IPS-15b (cell line): Measurements from ENCODE around the gene INPP1.

ENCODE experiments used
- H3K27me3 ChIP-seq: one replicate; pipeline ENCODE4 v1.6.1; 2013; ENCODE audit warnings: low read length; ENCODE audit not compliant: control insufficient read depth, insufficient read depth
- H3K36me3 ChIP-seq: one replicate; pipeline ENCODE4 v1.6.1; 2013; ENCODE audit warnings: low read length; ENCODE audit not compliant: control insufficient read depth, insufficient read depth
- H3K4me1 ChIP-seq: one replicate; pipeline ENCODE4 v1.6.1; 2013; ENCODE audit warnings: mild to moderate bottlenecking, low read length; ENCODE audit not compliant: control insufficient read depth, insufficient read depth
- H3K4me3 ChIP-seq: one replicate; pipeline ENCODE4 v1.5.1; 2013; ENCODE audit warnings: low read depth, low read length
- H3K9ac ChIP-seq: one replicate; pipeline ENCODE4 v1.6.1; 2013; ENCODE audit warnings: low read depth, mild to moderate bottlenecking, low read length
- H3K9me3 ChIP-seq: one replicate; pipeline ENCODE4 v1.6.1; 2013; ENCODE audit warnings: mild to moderate bottlenecking, low read length; ENCODE audit not compliant: control insufficient read depth, insufficient read depth

INPP1 gene

GRCh38 chr2:190318931-190319554 is 24.3 kb upstream of the INPP1 start:
- peak overlapping the region; percentile 68 for H3K9ac ChIP-seq
- H3K4me3 ChIP-seq, result peak overlapping the region; percentile 96

GRCh38 chr2:190319555-190320498 is 23.6 kb upstream of the INPP1 start, which contains the start of gene HIBCH:
TSS of gene HIBCH (minus strand) at chr2:190319826. CDS start at chr2:190319750, 76 bp downstream.
- H3K4me1 ChIP-seq, result peaks cover 4% of the 10 kb centered on the region
- no peaks in the 10 kb centered on the region for H3K36me3 ChIP-seq
- no peaks in the 10 kb centered on the region for H3K27me3 ChIP-seq
- H3K9me3 ChIP-seq, result no peaks in the 10 kb centered on the region
- peak within 1 kb of the TSS; percentile 96 for H3K4me3 ChIP-seq
- peak within 1 kb of the TSS; percentile 68 for H3K9ac ChIP-seq

More at GRCh38 chr2:190318931-190319554, 24.3 kb upstream of the INPP1 start:
- Histone ChIP-seq H3K36me3 (no peaks in the 10 kb centered on the region), H3K27me3 (no peaks in the 10 kb centered on the region), H3K4me1 (peaks cover 4% of the 10 kb centered on the region), H3K9me3 (no peaks in the 10 kb centered on the region)

GRCh38 chr2:190320696-190321095 is 22.7 kb upstream of the INPP1 start:
- Histone ChIP-seq H3K9me3 (no peaks in the 10 kb centered on the region), H3K36me3 (no peaks in the 10 kb centered on the region), H3K9ac (no peak overlapping the region), H3K4me3 (no peak overlapping the region), H3K4me1 (peaks cover 4% of the 10 kb centered on the region), H3K27me3 (no peaks in the 10 kb centered on the region)

- H3K4me3 ChIP-seq, result no peak overlapping the region
- no peaks in the 10 kb centered on the region for H3K36me3 ChIP-seq
- peaks cover 3% of the 10 kb centered on the region for H3K4me1 ChIP-seq
- no peaks in the 10 kb centered on the region for H3K27me3 ChIP-seq
- H3K9me3 ChIP-seq, result no peaks in the 10 kb centered on the region
- H3K9ac ChIP-seq, result no peak overlapping the region
Observed at GRCh38 chr2:190323406-190323805, 20.0 kb upstream of the INPP1 start.

- H3K4me1 ChIP-seq, result no peaks in the 10 kb centered on the region
- no peak overlapping the region for H3K9ac ChIP-seq
Observed at GRCh38 chr2:190325588-190325987, 17.8 kb upstream of the INPP1 start.

GRCh38 chr2:190327867-190328572 is 15.4 kb upstream of the INPP1 start:
- Histone ChIP-seq H3K27me3 (no peaks in the 10 kb centered on the region), H3K9me3 (no peaks in the 10 kb centered on the region), H3K9ac (no peak overlapping the region), H3K4me3 (no peak overlapping the region), H3K36me3 (no peaks in the 10 kb centered on the region), H3K4me1 (no peaks in the 10 kb centered on the region)

More at GRCh38 chr2:190325588-190325987, 17.8 kb upstream of the INPP1 start:
- Histone ChIP-seq H3K27me3 (no peaks in the 10 kb centered on the region), H3K9me3 (no peaks in the 10 kb centered on the region), H3K36me3 (no peaks in the 10 kb centered on the region), H3K4me3 (no peak overlapping the region)

GRCh38 chr2:190328573-190329147 is 14.7 kb upstream of the INPP1 start:
- H3K36me3 ChIP-seq, result no peaks in the 10 kb centered on the region
- H3K4me3 ChIP-seq, result no peak overlapping the region
- no peaks in the 10 kb centered on the region for H3K9me3 ChIP-seq
- no peaks in the 10 kb centered on the region for H3K27me3 ChIP-seq
- H3K9ac ChIP-seq, result no peak overlapping the region
- H3K4me1 ChIP-seq, result no peaks in the 10 kb centered on the region

- Histone ChIP-seq H3K9me3 (no peaks in the 10 kb centered on the region), H3K9ac (no peak overlapping the region), H3K36me3 (no peaks in the 10 kb centered on the region), H3K4me1 (no peaks in the 10 kb centered on the region), H3K4me3 (no peak overlapping the region), H3K27me3 (no peaks in the 10 kb centered on the region)
Observed at GRCh38 chr2:190333395-190333794, 10.0 kb upstream of the INPP1 start.

GRCh38 chr2:190333928-190334327 is 9.5 kb upstream of the INPP1 start:
- no peaks in the 10 kb centered on the region for H3K27me3 ChIP-seq
- no peaks in the 10 kb centered on the region for H3K4me1 ChIP-seq
- H3K9ac ChIP-seq, result no peak overlapping the region
- no peak overlapping the region for H3K4me3 ChIP-seq
- no peaks in the 10 kb centered on the region for H3K9me3 ChIP-seq
- H3K36me3 ChIP-seq, result no peaks in the 10 kb centered on the region

- no peaks in the 10 kb centered on the region for H3K27me3 ChIP-seq
- no peaks in the 10 kb centered on the region for H3K9me3 ChIP-seq
- no peaks in the 10 kb centered on the region for H3K4me1 ChIP-seq
- no peaks in the 10 kb centered on the region for H3K36me3 ChIP-seq
- no peak overlapping the region for H3K9ac ChIP-seq
- H3K4me3 ChIP-seq, result no peak overlapping the region
Observed at GRCh38 chr2:190334479-190335224, 8.7 kb upstream of the INPP1 start.

- no peaks in the 10 kb centered on the region for H3K9me3 ChIP-seq
- no peaks in the 10 kb centered on the region for H3K27me3 ChIP-seq
- H3K4me1 ChIP-seq, result no peaks in the 10 kb centered on the region
- no peaks in the 10 kb centered on the region for H3K36me3 ChIP-seq
- no peak overlapping the region for H3K9ac ChIP-seq
- H3K4me3 ChIP-seq, result no peak overlapping the region
Observed at GRCh38 chr2:190335225-190335559, 8.2 kb upstream of the INPP1 start.
